Neural crest cell (in vitro differentiated cells): ENCODE results near the gene CLEC16A. TPM values are rescaled to one million over a fixed set of nuclear protein-coding genes. Genes with fewer than 3 reads are reported as not detected.

ENCODE experiments used
- DNase-seq: peaks from one replicate; pipeline ENCODE4 v3.0.0; 2021; ENCODE audit warnings: low read depth, mixed read lengths, low spot score
- H3K27ac Mint-ChIP-seq: one replicate; pipeline ENCODE4 v1.8.0; 2021; ENCODE audit warnings: mild to moderate bottlenecking, mixed read lengths; ENCODE audit not compliant: unreplicated experiment
- H3K27me3 Mint-ChIP-seq: 2 replicates; pipeline ENCODE4 v1.8.0; 2021; ENCODE audit warnings: low read depth, mild to moderate bottlenecking, mixed read lengths
- H3K36me3 Mint-ChIP-seq: 2 replicates; pipeline ENCODE4 v1.8.0; 2021; ENCODE audit warnings: low read depth, mild to moderate bottlenecking, mixed read lengths
- H3K4me1 Mint-ChIP-seq: 2 replicates; pipeline ENCODE4 v1.8.0; 2021; ENCODE audit warnings: mixed read lengths
- H3K4me3 Mint-ChIP-seq: one replicate; pipeline ENCODE4 v1.8.0; 2021; ENCODE audit warnings: mild to moderate bottlenecking, mixed read lengths
- H3K9me3 Mint-ChIP-seq: 2 replicates; pipeline ENCODE4 v1.8.0; 2021; ENCODE audit warnings: mixed read lengths
- CTCF ChIP-seq: fragments of 200-600 bp; sonication (generic); conservative IDR thresholded peaks from 2 replicates; pipeline ENCODE4 v1.5.0; 2021; ENCODE audit warnings: antibody characterized with exemption, mild to moderate bottlenecking
- total RNA-seq: library from RNA; stranded (reverse); gene quantifications from 2 replicates; pipeline ENCODE4 v1.2.1, GENCODE V29; 2021

CLEC16A gene
- total RNA-seq, 1 donor from 2014 or later, result 21.3 TPM

DNA sequence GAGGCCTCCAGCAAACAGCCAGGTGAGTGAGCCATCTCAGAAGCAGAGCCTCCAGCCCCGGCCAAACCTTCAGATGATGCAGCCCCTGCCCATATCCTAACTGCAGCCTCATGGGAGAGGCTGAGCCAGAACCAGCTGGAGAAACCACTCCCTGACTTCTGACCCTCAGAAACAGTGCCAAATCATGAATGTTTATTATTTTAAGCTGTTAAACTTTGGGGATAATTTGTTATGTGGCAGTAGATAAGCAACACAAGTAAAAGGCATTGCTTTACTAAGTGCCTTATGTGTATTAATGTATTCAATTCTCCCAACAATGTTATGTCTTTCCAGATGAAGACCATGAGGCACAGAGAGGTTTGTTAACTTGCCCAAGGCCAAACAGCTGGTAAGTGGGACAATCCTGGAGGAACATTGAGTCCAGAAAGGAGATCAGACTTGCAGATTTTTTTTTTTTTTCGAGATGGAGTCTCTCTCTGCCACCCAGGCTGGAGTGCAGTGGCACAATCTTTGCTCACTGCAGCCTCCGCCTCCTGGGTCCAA lies 252.0 kb downstream of the CLEC16A start:
- H3K4me3 Mint-ChIP-seq, result no peak overlapping the region
- H3K4me1 Mint-ChIP-seq, result peaks cover 13% of the 10 kb centered on the region
- H3K36me3 Mint-ChIP-seq, result no peaks in the 10 kb centered on the region
- H3K27ac Mint-ChIP-seq, result no peak overlapping the region
- no peaks in the 10 kb centered on the region for H3K9me3 Mint-ChIP-seq
- DNase-seq, result no peak
- no peak for TF ChIP-seq CTCF
- peaks cover 10% of the 10 kb centered on the region for H3K27me3 Mint-ChIP-seq

DNA sequence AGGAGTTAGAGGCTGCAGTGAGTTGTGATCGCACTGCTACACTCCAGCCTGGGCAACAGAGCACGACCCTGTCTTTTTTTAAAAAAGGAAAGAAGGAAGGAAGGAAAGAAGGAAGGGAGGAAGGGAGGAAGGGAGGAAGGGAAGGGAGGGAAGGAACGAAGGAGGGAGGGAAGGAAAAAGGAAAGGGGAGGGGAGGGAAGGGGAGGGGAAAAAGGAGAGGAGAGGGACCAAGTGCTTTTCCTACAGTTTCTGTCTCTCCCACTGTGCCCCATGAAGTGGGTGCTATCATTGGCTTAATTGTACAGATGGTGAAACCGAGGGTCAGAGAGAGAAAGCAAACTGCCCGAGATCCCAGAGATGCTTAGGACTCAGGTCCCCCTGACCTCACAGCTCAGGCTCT lies 254.0 kb downstream of the CLEC16A start:
- H3K27me3 Mint-ChIP-seq, result peaks cover 16% of the 10 kb centered on the region
- no peak overlapping the region for H3K4me3 Mint-ChIP-seq
- H3K4me1 Mint-ChIP-seq, result peaks cover 20% of the 10 kb centered on the region
- DNase-seq, result no peak
- H3K9me3 Mint-ChIP-seq, result no peaks in the 10 kb centered on the region
- H3K36me3 Mint-ChIP-seq, result no peaks in the 10 kb centered on the region
- H3K27ac Mint-ChIP-seq, result no peak overlapping the region
- no peak for TF ChIP-seq CTCF

DNA sequence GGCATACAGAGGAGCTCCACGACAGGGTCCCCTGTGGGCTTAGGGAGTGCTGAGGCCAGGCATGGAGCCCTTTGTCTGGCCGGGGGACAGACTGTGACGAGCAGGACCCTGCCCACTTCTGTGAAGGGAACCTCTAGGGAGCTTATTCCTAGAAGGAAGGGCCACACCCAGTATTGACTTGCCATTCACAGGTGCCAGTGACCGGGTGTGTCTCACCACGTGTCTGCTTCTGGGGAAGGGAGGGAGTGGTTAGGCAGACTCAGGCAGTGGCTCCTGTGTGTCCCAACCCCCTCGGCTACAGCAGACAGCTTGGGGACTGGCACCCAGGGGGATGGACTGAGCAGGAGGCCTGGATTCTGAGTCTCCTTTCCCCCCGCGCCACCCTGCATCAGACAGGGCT lies 254.5 kb downstream of the CLEC16A start:
- no peak for TF ChIP-seq CTCF
- Mint-ChIP-seq H3K27me3 (peaks cover 16% of the 10 kb centered on the region), H3K4me3 (no peak overlapping the region), H3K9me3 (no peaks in the 10 kb centered on the region), H3K4me1 (peaks cover 20% of the 10 kb centered on the region), H3K36me3 (no peaks in the 10 kb centered on the region), H3K27ac (no peak overlapping the region)
- DNase-seq, result no peak

GRCh38 chr16:11200592-11200991 lies 256.2 kb downstream of the CLEC16A start:
- Mint-ChIP-seq H3K27me3 (peaks cover 16% of the 10 kb centered on the region), H3K9me3 (no peaks in the 10 kb centered on the region), H3K4me3 (no peak overlapping the region), H3K4me1 (peaks cover 10% of the 10 kb centered on the region), H3K27ac (no peak overlapping the region), H3K36me3 (no peaks in the 10 kb centered on the region)
- no peak for DNase-seq
- no peak for TF ChIP-seq CTCF

DNA sequence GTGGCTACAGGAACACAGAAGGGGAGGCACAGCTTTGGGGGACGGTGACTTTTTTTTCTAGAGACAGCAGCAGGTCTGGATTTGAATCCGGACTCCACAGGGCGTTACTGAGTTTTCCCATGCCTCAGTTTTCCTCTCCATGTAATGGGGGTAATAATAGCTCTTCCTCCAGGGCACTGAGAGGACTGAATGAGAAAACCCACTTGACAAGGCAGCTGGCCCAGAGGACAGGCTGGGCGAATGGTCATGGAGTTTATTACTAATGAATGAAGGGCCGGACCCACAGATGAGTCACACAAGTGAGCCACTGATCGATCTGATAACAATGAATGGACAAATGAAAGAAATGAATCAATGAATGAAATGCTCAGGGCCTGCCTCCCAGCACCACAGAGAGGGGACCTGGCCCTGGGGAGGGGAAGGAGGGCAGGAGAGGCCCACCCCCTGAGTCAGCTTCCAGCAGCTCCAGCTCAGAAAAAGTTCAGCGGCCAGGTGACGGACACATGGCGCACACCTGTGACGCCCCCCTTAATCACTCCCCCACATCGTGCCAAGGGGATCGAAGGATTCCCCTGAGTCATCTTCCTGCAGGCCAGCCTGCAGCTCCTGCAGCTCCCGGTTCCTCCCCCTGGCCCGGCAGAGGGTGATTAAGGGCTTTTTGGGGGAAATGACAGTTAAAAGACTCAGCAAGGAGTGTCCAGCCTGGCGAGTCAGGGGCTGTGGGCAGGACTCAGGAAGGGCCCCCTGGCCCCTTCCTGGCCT lies 257.3 kb downstream of the CLEC16A start:
- H3K9me3 Mint-ChIP-seq, result no peaks in the 10 kb centered on the region
- no peak overlapping the region for H3K27ac Mint-ChIP-seq
- H3K4me1 Mint-ChIP-seq, result peaks cover 10% of the 10 kb centered on the region
- no peaks in the 10 kb centered on the region for H3K36me3 Mint-ChIP-seq
- no peak overlapping the region for H3K4me3 Mint-ChIP-seq
- peaks cover 16% of the 10 kb centered on the region for H3K27me3 Mint-ChIP-seq
- DNase-seq, result no peak
- no peak for TF ChIP-seq CTCF
